Left ventricle myocardium inferior (tissue), 1 donor: ENCODE data around the gene PISD. TPM values are rescaled to one million over a fixed set of nuclear protein-coding genes. Genes with fewer than 3 reads are reported as not detected.

Experiments used
- DNase-seq: peaks from one replicate; pipeline ENCODE4 v3.0.0-alpha.2; 2020
- H3K27ac ChIP-seq: fragments of 200-600 bp; replicated peaks from 2 replicates; pipeline ENCODE4 v1.8.0; 2021
- H3K27me3 ChIP-seq: fragments of 200-600 bp; 2 replicates; pipeline ENCODE4 v1.8.0; 2021; ENCODE audit warnings: low read depth
- H3K36me3 ChIP-seq: fragments of 200-600 bp; 2 replicates; pipeline ENCODE4 v1.8.0; 2021
- H3K4me1 ChIP-seq: fragments of 200-600 bp; 2 replicates; pipeline ENCODE4 v1.8.0; 2021
- H3K4me3 ChIP-seq: fragments of 200-600 bp; 2 replicates; pipeline ENCODE4 v1.8.0; 2021; ENCODE audit warnings: mild to moderate bottlenecking, moderate library complexity
- H3K9me3 ChIP-seq: fragments of 200-600 bp; replicated peaks from 2 replicates; pipeline ENCODE4 v1.8.0; 2021
- intact Hi-C: fragments of 100-400 bp; cut with micrococcal nuclease; formaldehyde crosslinking; loops from one replicate; pipeline ENCODE4 v1.11.0; 2022
- total RNA-seq: library from RNA; stranded (reverse); fragmentation: NEBNext Ultra II Directional; extraction: Animal tissue kit (Norgen Biotek cat#: 25700); gene quantifications from one replicate; pipeline ENCODE4 v1.2.1, GENCODE V29; 2021
- TF ChIP-seq, protein P1 (sequence below): fragments of 200-600 bp; IDR thresholded peaks from 2 replicates; pipeline ENCODE4 v1.8.0; 2021; ENCODE audit warnings: antibody characterized with exemption, mild to moderate bottlenecking, borderline replicate concordance
- donor health status: DM: no; HTN: yes; CAD: no; lungs with severe emphysema.

PISD gene
- total RNA-seq, 1 donor from 2014 or later: 18.1 TPM

GRCh38 chr22:31650391-31650790 is 11.6 kb downstream of the PISD start:
- TF ChIP-seq, protein P1, sequence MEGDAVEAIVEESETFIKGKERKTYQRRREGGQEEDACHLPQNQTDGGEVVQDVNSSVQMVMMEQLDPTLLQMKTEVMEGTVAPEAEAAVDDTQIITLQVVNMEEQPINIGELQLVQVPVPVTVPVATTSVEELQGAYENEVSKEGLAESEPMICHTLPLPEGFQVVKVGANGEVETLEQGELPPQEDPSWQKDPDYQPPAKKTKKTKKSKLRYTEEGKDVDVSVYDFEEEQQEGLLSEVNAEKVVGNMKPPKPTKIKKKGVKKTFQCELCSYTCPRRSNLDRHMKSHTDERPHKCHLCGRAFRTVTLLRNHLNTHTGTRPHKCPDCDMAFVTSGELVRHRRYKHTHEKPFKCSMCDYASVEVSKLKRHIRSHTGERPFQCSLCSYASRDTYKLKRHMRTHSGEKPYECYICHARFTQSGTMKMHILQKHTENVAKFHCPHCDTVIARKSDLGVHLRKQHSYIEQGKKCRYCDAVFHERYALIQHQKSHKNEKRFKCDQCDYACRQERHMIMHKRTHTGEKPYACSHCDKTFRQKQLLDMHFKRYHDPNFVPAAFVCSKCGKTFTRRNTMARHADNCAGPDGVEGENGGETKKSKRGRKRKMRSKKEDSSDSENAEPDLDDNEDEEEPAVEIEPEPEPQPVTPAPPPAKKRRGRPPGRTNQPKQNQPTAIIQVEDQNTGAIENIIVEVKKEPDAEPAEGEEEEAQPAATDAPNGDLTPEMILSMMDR: no peak
- no peak overlapping the region for H3K27ac ChIP-seq
- DNase-seq: no peak
- no peaks in the 10 kb centered on the region for H3K9me3 ChIP-seq
- H3K36me3 ChIP-seq: peaks cover 30% of the 10 kb centered on the region
- peaks cover 9% of the 10 kb centered on the region for H3K4me1 ChIP-seq
- intact Hi-C loops: no loop called here
- H3K4me3 ChIP-seq: no peak overlapping the region
- no peaks in the 10 kb centered on the region for H3K27me3 ChIP-seq

DNA sequence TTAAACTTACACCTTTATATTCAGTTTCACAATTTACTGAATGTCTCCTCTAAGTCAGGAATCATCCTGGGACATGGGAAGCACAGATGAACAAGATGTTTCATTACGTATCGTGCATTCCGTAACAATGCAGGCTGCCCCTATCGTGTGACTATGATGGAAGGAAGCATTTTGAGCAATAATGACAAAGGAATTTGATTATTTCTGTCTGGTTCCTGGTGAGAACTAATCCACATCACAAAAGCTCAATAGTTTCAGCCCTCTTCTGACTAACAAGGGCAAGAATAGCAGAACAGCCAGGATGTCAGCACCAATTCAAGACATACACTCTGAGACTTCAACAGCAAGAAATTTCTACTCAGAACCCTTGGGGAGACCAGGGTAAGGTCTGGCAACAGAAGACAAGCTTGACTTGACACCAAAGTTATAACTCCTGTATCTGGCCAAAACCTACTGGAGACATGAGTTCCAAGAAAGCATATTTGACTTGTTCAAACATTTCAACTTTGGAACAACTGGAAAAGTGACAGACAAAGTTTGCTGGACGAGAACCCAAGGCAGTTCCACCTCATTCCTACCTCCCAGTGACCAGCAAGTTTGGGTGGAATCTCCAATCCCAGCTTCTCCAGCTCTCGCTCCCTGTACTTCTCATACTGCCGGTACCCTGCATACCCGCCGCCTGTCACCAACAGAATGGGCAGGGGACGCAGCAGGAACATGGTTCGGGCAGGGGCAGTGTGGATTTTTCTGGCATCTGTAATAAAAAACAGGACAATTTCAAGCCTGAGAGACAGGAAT is 14.3 kb downstream of the PISD start:
- H3K27me3 ChIP-seq: no peaks in the 10 kb centered on the region
- no peaks in the 10 kb centered on the region for H3K9me3 ChIP-seq
- H3K4me1 ChIP-seq: peaks cover 9% of the 10 kb centered on the region
- H3K27ac ChIP-seq: no peak overlapping the region
- H3K36me3 ChIP-seq: peaks cover 40% of the 10 kb centered on the region
- no peak overlapping the region for H3K4me3 ChIP-seq
- no peak for DNase-seq
- TF ChIP-seq, protein P1: no peak
- intact Hi-C loops: no loop called here

GRCh38 chr22:31647066-31647465 is 14.9 kb downstream of the PISD start:
- Histone ChIP-seq H3K9me3 (no peaks in the 10 kb centered on the region), H3K4me3 (no peak overlapping the region), H3K27ac (no peak overlapping the region), H3K36me3 (peaks cover 47% of the 10 kb centered on the region), H3K27me3 (no peaks in the 10 kb centered on the region), H3K4me1 (peaks cover 5% of the 10 kb centered on the region)
- TF ChIP-seq, protein P1: no peak
- intact Hi-C loops: no loop called here
- no peak for DNase-seq

GRCh38 chr22:31646186-31647019 is 15.6 kb downstream of the PISD start:
- intact Hi-C loops: no loop called here
- H3K9me3 ChIP-seq: no peaks in the 10 kb centered on the region
- no peak overlapping the region for H3K4me3 ChIP-seq
- TF ChIP-seq, protein P1: no peak
- no peak for DNase-seq
- H3K27ac ChIP-seq: no peak overlapping the region
- peaks cover 51% of the 10 kb centered on the region for H3K36me3 ChIP-seq
- no peaks in the 10 kb centered on the region for H3K27me3 ChIP-seq
- H3K4me1 ChIP-seq: no peaks in the 10 kb centered on the region

- DNase-seq: no peak
- no peak overlapping the region for H3K4me3 ChIP-seq
- H3K27me3 ChIP-seq: no peaks in the 10 kb centered on the region
- H3K9me3 ChIP-seq: no peaks in the 10 kb centered on the region
- intact Hi-C loops: no loop called here
- H3K4me1 ChIP-seq: peaks cover 23% of the 10 kb centered on the region
- TF ChIP-seq, protein P1: no peak
- H3K27ac ChIP-seq: no peak overlapping the region
- H3K36me3 ChIP-seq: peaks cover 16% of the 10 kb centered on the region
Observed at GRCh38 chr22:31639436-31640039, 22.5 kb downstream of the PISD start.
